ENCODE results near the gene DOCK9.

DNA sequence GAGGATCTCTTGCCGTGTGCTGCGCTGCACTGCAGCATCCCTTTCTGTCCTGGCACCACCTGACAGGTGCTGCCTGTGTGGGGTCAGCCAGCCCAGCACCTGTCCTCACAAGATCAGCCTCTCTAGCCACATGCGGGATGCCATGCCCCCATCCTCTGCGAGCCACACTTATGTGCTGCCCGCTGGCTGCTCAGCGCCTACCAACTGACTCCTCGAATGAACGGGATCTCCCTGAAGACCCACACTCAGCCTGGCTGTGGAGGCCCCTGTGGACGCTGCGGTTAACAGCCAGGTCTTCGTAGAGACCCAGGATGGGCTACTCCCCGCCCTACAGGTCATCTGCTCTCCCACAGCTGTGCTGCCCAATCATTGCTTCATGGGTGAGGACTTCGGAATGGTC, 106.1 kb downstream of the DOCK9 start:
- TF ChIP-seq, protein P1, sequence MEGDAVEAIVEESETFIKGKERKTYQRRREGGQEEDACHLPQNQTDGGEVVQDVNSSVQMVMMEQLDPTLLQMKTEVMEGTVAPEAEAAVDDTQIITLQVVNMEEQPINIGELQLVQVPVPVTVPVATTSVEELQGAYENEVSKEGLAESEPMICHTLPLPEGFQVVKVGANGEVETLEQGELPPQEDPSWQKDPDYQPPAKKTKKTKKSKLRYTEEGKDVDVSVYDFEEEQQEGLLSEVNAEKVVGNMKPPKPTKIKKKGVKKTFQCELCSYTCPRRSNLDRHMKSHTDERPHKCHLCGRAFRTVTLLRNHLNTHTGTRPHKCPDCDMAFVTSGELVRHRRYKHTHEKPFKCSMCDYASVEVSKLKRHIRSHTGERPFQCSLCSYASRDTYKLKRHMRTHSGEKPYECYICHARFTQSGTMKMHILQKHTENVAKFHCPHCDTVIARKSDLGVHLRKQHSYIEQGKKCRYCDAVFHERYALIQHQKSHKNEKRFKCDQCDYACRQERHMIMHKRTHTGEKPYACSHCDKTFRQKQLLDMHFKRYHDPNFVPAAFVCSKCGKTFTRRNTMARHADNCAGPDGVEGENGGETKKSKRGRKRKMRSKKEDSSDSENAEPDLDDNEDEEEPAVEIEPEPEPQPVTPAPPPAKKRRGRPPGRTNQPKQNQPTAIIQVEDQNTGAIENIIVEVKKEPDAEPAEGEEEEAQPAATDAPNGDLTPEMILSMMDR (IDR thresholded peaks at IDR 0.05), result no peak
- no peak for TF ChIP-seq POLR2AphosphoS5 (IDR thresholded peaks at IDR 0.05)
- TF ChIP-seq POLR2A (IDR thresholded peaks at IDR 0.05), result no peak

Data from suprapubic skin (tissue), 4 donors.